K562 (cell line): ENCODE data around the gene KIAA2012. TPM values are rescaled to one million over a fixed set of nuclear protein-coding genes. Genes with fewer than 3 reads are reported as not detected.

Source experiments
- BDP1 ChIP-seq: IDR thresholded peaks from 3 replicates; pipeline ENCODE4 v1.6.1; 2011; ENCODE audit not compliant: insufficient read length, insufficient read depth
- BRCA1 ChIP-seq, 2 experiments: fragments of 450-650 bp in 1 of 2; sonication (generic) in 1 of 2; formaldehyde crosslinking in 1 of 2; IDR thresholded peaks; 2 replicates each; pipeline versions ENCODE4 v1.5.0 to v1.6.1; 2017 to 2020; ENCODE audit warnings: mild to moderate bottlenecking in 1 of 2, missing genetic modification reagents in 1 of 2
- CREB1 ChIP-seq, 2 experiments: sonication (generic) in 1 of 2; formaldehyde crosslinking in 1 of 2; IDR thresholded peaks; 2 replicates each; pipeline versions ENCODE4 v1.6.1 to v1.8.0; 2012 to 2022; ENCODE audit warnings: inconsistent platforms in 1 of 2, mild to moderate bottlenecking in 1 of 2, missing genetic modification reagents in 1 of 2, moderate library complexity in 1 of 2
- ETS2 ChIP-seq: IDR thresholded peaks from 2 replicates; pipeline ENCODE4 v1.6.1; 2016; ENCODE audit warnings: borderline replicate concordance, missing genetic modification characterization, mild to moderate bottlenecking, moderate library complexity, missing compliant biosample characterization; ENCODE audit not compliant: poor library complexity, severe bottlenecking
- FOXJ3 ChIP-seq: sonication (generic); formaldehyde crosslinking; IDR thresholded peaks from 2 replicates; pipeline ENCODE4 v1.4.0; 2020; ENCODE audit warnings: mild to moderate bottlenecking, missing genetic modification reagents
- GTF2F1 ChIP-seq: IDR thresholded peaks from 2 replicates; pipeline ENCODE4 v1.6.1; 2011; ENCODE audit warnings: low read depth, low read length, improper control_type of control experiment
- HDAC8 ChIP-seq: fragments of 450-650 bp; IDR thresholded peaks from 2 replicates; pipeline ENCODE4 v1.6.1; 2016; ENCODE audit warnings: mild to moderate bottlenecking, missing genetic modification characterization, moderate library complexity, missing compliant biosample characterization
- LARP7 ChIP-seq: fragments of 450-650 bp; IDR thresholded peaks from 2 replicates; pipeline ENCODE4 v1.6.1; 2016
- NR2F6 ChIP-seq: fragments of 450-650 bp; formaldehyde crosslinking; IDR thresholded peaks from 2 replicates; pipeline ENCODE4 v1.4.0; 2020; ENCODE audit warnings: mild to moderate bottlenecking
- PYGO2 ChIP-seq: fragments of 450-650 bp; IDR thresholded peaks from 2 replicates; pipeline ENCODE4 v1.6.1; 2016; ENCODE audit warnings: mild to moderate bottlenecking, missing genetic modification characterization, moderate library complexity, missing compliant biosample characterization
- RBM14 ChIP-seq: fragments of 200-400 bp; formaldehyde crosslinking; IDR thresholded peaks from 2 replicates; pipeline ENCODE4 v1.6.1; 2018; ENCODE audit warnings: low read depth, mild to moderate bottlenecking, low read length, moderate library complexity, borderline replicate concordance; ENCODE audit not compliant: insufficient read depth
- SRF ChIP-seq, 2 experiments: fragments of 250-450, 450-650 bp in 1 of 2; sonication (Bioruptor Pico) in 1 of 2; sonication (generic) in 1 of 2; formaldehyde crosslinking; IDR thresholded peaks; 2 replicates each; pipeline versions ENCODE4 v1.5.0 to v1.5.1; 2020 to 2022; ENCODE audit warnings: mild to moderate bottlenecking in 1 of 2, missing genetic modification reagents in 1 of 2
- ZNF589 ChIP-seq: fragments of 200-800 bp; sonication (Bioruptor generic); IDR thresholded peaks from 2 replicates; pipeline ENCODE4 v1.6.1; 2016; ENCODE audit warnings: low read depth, missing genetic modification characterization, missing compliant biosample characterization
- polyA plus RNA-seq, 8 experiments: library from polyadenylated mRNA; depleted of rRNA in 4 of 8; stranded (reverse) in 5 of 8; unstranded in 3 of 8; fragments of >200 nt; fragmentation: Nextera tagmentation in 2 of 8; fragmentation: Illumina TruSeq in 1 of 8; extraction: Ambion mirVana in 2 of 8; extraction: Trizol in 1 of 8; gene quantifications; 2 replicates each; pipeline versions ENCODE4 v1.2.1 to v1.2.3, GENCODE V29; 2011 to 2014; ENCODE audit warnings: inconsistent platforms in 1 of 8, missing spikeins in 1 of 8
- total RNA-seq, 7 experiments: library from RNA; depleted of rRNA in 6 of 7; stranded (reverse); fragments of >200 nt in 6 of 7; fragmentation: Illumina TruSeq in 2 of 7; extraction: Trizol in 2 of 7; gene quantifications; 2 replicates each; pipeline versions ENCODE4 v1.2.1 to v1.2.3, GENCODE V29; 2011 to 2021; ENCODE audit warnings: low replicate concordance in 1 of 7
- TF ChIP-seq, protein P1 (sequence below): fragments of 250-450 bp; sonication (Bioruptor Pico); IDR thresholded peaks from 2 replicates; pipeline ENCODE4 v1.5.0; 2020; ENCODE audit warnings: mild to moderate bottlenecking
- TF ChIP-seq, protein P2 (sequence below): fragments of 250-450 bp; sonication (Bioruptor Pico); IDR thresholded peaks from 2 replicates; pipeline ENCODE4 v1.8.0; 2022; ENCODE audit warnings: inconsistent platforms, mild to moderate bottlenecking, moderate library complexity, borderline replicate concordance
- TF ChIP-seq, protein P3 (sequence below): sonication (generic); formaldehyde crosslinking; IDR thresholded peaks from 2 replicates; pipeline ENCODE4 v1.9.0; 2022; ENCODE audit warnings: mild to moderate bottlenecking, missing genetic modification reagents
- TF ChIP-seq, protein P4 (sequence below): fragments of 250-450 bp; sonication (Bioruptor Pico); IDR thresholded peaks from 2 replicates; pipeline ENCODE4 v1.5.0; 2021; ENCODE audit warnings: mild to moderate bottlenecking, moderate library complexity

KIAA2012 gene
- total and polyA plus RNA-seq, 9 of the 15 experiments (the other 6 are each of a cell fraction or from before 2014, with no cell fraction given): not detected

DNA sequence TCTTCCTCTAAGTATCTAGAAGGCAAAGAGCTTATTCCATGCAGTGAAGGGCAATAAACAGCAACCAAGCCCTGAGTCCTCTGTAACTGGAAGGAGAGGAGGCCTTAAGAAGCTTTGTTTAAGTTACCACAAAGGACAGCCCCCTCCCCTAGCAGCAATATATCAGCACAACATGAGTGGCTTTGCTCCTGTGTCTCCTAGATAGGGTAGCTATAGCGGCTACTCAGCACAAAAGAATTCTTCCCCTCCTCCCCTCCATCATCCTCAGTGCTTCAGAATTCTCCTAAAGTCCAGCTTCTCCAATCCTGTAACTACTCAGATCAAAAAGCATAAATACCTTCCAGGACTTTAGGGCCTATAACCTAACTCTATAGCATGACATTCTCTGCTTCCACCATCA lies 148.8 kb downstream of the KIAA2012 start (continued):
- TF ChIP-seq, protein P1, sequence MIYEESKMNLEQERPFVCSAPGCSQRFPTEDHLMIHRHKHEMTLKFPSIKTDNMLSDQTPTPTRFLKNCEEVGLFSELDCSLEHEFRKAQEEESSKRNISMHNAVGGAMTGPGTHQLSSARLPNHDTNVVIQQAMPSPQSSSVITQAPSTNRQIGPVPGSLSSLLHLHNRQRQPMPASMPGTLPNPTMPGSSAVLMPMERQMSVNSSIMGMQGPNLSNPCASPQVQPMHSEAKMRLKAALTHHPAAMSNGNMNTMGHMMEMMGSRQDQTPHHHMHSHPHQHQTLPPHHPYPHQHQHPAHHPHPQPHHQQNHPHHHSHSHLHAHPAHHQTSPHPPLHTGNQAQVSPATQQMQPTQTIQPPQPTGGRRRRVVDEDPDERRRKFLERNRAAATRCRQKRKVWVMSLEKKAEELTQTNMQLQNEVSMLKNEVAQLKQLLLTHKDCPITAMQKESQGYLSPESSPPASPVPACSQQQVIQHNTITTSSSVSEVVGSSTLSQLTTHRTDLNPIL (CRISPR knock-in tag): no peak
- TF ChIP-seq FOXJ3 (CRISPR knock-in tag) (no peak), ZNF589 (CRISPR knock-in tag) (no peak), CREB1 (IDR thresholded peaks at IDR 0.05) (no peak), CREB1 (CRISPR knock-in tag; IDR thresholded peaks at IDR 0.05) (no peak), GTF2F1 (no peak), PYGO2 (no peak), SRF (CRISPR knock-in tag; IDR thresholded peaks at IDR 0.05) (no peak), RBM14 (no peak), BDP1 (no peak), BRCA1 (IDR thresholded peaks at IDR 0.05) (no peak), BRCA1 (CRISPR knock-in tag; IDR thresholded peaks at IDR 0.05) (no peak), LARP7 (no peak), NR2F6 (CRISPR knock-in tag) (no peak), ETS2 (tag) (no peak), HDAC8 (tag) (no peak)
- TF ChIP-seq, protein P2, sequence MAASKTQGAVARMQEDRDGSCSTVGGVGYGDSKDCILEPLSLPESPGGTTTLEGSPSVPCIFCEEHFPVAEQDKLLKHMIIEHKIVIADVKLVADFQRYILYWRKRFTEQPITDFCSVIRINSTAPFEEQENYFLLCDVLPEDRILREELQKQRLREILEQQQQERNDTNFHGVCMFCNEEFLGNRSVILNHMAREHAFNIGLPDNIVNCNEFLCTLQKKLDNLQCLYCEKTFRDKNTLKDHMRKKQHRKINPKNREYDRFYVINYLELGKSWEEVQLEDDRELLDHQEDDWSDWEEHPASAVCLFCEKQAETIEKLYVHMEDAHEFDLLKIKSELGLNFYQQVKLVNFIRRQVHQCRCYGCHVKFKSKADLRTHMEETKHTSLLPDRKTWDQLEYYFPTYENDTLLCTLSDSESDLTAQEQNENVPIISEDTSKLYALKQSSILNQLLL (CRISPR knock-in tag): no peak
- TF ChIP-seq, protein P3, sequence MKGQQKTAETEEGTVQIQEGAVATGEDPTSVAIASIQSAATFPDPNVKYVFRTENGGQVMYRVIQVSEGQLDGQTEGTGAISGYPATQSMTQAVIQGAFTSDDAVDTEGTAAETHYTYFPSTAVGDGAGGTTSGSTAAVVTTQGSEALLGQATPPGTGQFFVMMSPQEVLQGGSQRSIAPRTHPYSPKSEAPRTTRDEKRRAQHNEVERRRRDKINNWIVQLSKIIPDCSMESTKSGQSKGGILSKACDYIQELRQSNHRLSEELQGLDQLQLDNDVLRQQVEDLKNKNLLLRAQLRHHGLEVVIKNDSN (CRISPR knock-in tag): no peak
- TF ChIP-seq, protein P4, sequence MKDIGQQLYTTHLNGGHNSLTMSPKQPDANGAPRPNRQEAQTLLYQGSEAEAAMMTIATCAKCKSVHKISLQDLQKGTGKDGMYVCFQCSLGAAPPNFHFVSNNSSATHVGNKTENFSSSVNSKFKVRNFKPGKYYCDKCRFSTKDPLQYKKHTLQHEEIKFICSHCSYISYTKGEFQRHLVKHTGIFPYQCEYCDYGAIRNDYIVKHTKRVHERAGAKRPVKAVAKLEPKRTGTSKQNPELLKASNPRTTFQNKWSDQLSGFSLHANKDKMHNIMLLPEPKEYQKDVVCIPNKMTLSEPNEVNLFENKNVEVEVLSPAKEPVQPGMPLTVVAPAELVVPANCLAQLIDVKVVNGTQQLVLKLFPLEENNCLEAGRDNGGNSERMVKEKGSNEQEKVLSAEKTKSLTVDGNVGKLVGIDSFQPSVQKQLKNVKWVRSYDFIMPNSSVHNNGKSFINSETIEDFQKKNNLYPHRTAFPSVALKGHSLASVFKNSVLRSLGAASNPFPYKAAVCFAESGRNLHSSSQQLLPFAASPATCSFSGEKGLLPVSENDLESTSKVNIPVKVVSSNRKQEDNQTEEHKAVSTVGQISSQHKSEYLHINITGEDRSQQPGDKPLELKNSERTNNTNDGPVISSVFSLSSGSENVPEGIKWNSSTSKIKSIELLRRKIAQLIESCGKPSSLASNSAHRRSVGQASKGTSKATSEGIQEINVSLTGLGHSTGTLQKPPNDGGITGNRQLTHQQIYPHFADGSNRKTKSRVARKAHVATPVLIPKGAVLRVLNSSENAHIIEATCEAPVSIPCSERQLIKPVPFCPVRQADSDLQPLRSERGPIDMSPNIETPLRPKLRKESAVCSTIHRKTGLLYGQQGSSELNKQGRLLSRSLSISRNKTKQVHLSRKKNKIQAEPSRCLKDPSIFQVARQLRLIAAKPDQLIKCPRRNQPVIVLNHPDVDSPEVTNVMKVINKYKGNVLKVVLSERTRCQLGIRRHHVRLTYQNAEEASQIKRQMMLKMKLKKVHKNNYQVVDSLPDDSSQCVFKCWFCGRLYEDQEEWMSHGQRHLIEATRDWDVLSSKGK (CRISPR knock-in tag): no peak
